ENCODE measurements around the gene CLDN15. TPM values are rescaled to one million over a fixed set of nuclear protein-coding genes. Genes with fewer than 3 reads are reported as not detected.

The CLDN15 gene
- total and polyA plus RNA-seq, 2 donors (not counting 1 experiment from before 2014, with no cell fraction given), result 1.6 to 3.1 TPM

DNA sequence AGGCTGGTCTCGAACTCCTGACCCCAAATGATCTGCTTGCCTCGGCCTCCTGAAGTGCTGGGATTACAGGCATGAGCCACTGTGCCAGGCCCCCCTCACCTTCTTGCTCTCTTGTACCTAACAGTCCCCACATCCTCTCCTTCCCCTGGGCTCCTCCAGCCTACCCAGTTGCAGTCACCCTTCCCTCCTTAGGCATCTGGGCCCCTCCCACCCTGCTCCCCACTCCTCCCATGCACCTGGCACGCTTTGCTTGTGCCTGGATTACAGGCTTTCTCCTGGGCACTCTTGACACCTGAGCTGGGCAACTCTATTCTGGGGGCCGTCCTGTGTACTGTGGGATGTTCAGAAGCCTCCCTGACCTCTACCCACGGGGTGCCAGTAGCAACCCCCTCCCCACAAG lies 3.0 kb downstream of the CLDN15 start:
- Histone ChIP-seq H3K4me2 (ENCODE audit: extremely low read depth, insufficient read depth, low read length) (no peak overlapping the region), H3K4me1 (ENCODE audit: control insufficient read depth, extremely low read depth, insufficient read depth, low read length) (peaks cover 10% of the 10 kb centered on the region), H3K9ac (ENCODE audit: insufficient read depth, low read length) (no peak overlapping the region), H3K27ac (ENCODE audit: insufficient read depth, low read length) (no peak overlapping the region), H3K79me2 (ENCODE audit: control insufficient read depth, insufficient read depth, low read length) (no peaks in the 10 kb centered on the region), H2AFZ (ENCODE audit: low read length) (no peak overlapping the region), H3K36me3 (ENCODE audit: control insufficient read depth, insufficient read depth, low read length) (peaks cover 14% of the 10 kb centered on the region), H4K20me1 (ENCODE audit: control insufficient read depth, extremely low read depth, insufficient read depth, low read length) (no peaks in the 10 kb centered on the region), H3K27me3 (ENCODE audit: control insufficient read depth, insufficient read depth, low read length) (no peaks in the 10 kb centered on the region), H3K9me3 (ENCODE audit: control insufficient read depth, insufficient read depth, low read depth, low read length) (no peaks in the 10 kb centered on the region), H3K4me3 (replicated peaks in 1 of 4; ENCODE audit: control extremely low read depth in 1 of 4, insufficient read depth in 1 of 4, low read depth in 3 of 4, low read length in 4 of 4) (no peak overlapping the region)
- TF ChIP-seq EZH2 (IDR thresholded peaks at IDR 0.05; ENCODE audit: low read length, missing control alignments), result no peak
- no peak for DNase-seq (ENCODE audit: low read depth in 2 of 2)

DNA sequence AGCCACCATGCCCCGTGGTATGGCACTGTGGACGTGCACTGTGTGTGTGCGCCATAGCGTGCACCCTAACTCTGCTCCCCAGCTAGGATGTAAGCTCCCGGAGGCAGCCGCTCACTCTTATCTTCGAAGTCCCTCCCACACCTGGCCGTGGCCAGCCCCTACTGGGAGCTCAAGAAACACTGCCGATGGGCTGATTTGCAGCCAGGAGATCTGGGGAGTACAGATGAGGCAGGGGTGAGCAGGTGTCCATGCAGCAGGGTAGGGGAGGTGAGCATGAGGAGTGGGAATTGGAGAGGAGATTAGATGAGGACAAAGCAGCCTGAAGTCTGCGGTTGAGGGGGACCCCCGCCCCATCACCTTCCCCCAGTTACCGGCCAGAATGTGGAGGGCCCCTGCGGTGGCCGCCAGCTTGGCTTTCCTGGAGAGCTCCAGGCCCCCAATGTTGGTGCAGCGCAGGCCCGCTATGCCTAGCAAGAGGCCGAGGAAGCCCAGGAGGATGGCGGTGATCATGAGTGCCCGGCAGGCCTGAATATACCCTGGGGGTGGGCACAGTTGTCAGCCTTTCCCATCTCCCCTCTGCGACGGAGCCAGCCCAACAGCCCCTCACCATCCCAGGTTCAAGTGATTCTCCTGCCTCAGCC lies 3.6 kb downstream of the CLDN15 start:
- Histone ChIP-seq H3K9me3 (ENCODE audit: control insufficient read depth, insufficient read depth, low read depth, low read length) (no peaks in the 10 kb centered on the region), H2AFZ (ENCODE audit: low read length) (no peak overlapping the region), H3K79me2 (ENCODE audit: control insufficient read depth, insufficient read depth, low read length) (no peaks in the 10 kb centered on the region), H3K4me1 (ENCODE audit: control insufficient read depth, extremely low read depth, insufficient read depth, low read length) (peaks cover 10% of the 10 kb centered on the region), H3K4me3 (replicated peaks in 1 of 4; ENCODE audit: control extremely low read depth in 1 of 4, insufficient read depth in 1 of 4, low read depth in 3 of 4, low read length in 4 of 4) (no peak overlapping the region), H3K36me3 (ENCODE audit: control insufficient read depth, insufficient read depth, low read length) (peaks cover 10% of the 10 kb centered on the region), H4K20me1 (ENCODE audit: control insufficient read depth, extremely low read depth, insufficient read depth, low read length) (no peaks in the 10 kb centered on the region), H3K27me3 (ENCODE audit: control insufficient read depth, insufficient read depth, low read length) (no peaks in the 10 kb centered on the region), H3K9ac (ENCODE audit: insufficient read depth, low read length) (no peak overlapping the region), H3K27ac (ENCODE audit: insufficient read depth, low read length) (no peak overlapping the region), H3K4me2 (ENCODE audit: extremely low read depth, insufficient read depth, low read length) (no peak overlapping the region)
- no peak for DNase-seq (ENCODE audit: low read depth in 2 of 2)
- TF ChIP-seq, protein P1, sequence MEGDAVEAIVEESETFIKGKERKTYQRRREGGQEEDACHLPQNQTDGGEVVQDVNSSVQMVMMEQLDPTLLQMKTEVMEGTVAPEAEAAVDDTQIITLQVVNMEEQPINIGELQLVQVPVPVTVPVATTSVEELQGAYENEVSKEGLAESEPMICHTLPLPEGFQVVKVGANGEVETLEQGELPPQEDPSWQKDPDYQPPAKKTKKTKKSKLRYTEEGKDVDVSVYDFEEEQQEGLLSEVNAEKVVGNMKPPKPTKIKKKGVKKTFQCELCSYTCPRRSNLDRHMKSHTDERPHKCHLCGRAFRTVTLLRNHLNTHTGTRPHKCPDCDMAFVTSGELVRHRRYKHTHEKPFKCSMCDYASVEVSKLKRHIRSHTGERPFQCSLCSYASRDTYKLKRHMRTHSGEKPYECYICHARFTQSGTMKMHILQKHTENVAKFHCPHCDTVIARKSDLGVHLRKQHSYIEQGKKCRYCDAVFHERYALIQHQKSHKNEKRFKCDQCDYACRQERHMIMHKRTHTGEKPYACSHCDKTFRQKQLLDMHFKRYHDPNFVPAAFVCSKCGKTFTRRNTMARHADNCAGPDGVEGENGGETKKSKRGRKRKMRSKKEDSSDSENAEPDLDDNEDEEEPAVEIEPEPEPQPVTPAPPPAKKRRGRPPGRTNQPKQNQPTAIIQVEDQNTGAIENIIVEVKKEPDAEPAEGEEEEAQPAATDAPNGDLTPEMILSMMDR (conservative IDR thresholded peaks at IDR 0.05 in 1 of 2, IDR thresholded peaks at IDR 0.05 in 1 of 2; ENCODE audit: low read depth in 1 of 2, low read length in 2 of 2), result no peak
- TF ChIP-seq EZH2 (IDR thresholded peaks at IDR 0.05; ENCODE audit: low read length, missing control alignments), result no peak

DNA sequence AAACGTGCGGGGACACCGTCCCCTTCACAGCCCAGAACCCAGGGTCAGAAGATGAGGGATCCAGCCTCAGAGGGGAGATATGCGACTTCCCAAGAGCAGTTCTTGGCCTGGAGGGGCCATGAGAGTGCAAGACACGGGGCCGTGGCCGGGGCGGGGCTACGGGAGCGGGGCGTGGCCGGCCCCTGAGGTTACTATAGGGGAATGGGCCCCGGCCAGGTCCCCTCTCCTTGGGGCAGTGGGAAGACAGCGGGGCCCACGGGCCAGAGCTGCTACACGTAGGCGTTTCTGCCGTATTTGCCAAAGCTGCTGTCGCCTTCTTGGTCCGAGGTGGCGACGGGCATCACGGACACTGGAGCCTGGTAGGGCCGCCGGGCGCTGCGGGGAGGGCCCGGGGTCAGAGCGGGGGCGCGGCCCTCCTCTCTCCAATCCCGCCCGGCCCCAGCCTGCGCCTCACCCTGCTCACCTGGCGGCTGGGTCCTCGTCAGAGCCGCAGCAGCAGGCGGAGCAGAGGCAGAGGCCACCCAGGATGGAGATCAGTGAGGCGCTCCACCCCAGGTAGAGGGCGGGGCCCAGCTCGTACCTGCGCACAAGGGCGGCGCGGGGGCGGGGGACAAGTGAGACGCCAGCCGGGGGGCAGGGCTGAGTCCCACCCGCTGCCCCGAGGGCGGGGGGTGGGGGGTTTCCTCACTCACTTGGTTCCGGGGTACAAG lies 5.3 kb downstream of the CLDN15 start:
- no peaks in the 10 kb centered on the region for H3K79me2 ChIP-seq (ENCODE audit: control insufficient read depth, insufficient read depth, low read length)
- H2AFZ ChIP-seq (ENCODE audit: low read length), result no peak overlapping the region
- no peak overlapping the region for H3K4me2 ChIP-seq (ENCODE audit: extremely low read depth, insufficient read depth, low read length)
- H3K27ac ChIP-seq (ENCODE audit: insufficient read depth, low read length), result no peak overlapping the region
- no peaks in the 10 kb centered on the region for H3K9me3 ChIP-seq (ENCODE audit: control insufficient read depth, insufficient read depth, low read depth, low read length)
- DNase-seq (ENCODE audit: low read depth in 2 of 2), result no peak
- H3K9ac ChIP-seq (ENCODE audit: insufficient read depth, low read length), result no peak overlapping the region
- no peak overlapping the region for H3K4me3 ChIP-seq (replicated peaks in 1 of 4; ENCODE audit: control extremely low read depth in 1 of 4, insufficient read depth in 1 of 4, low read depth in 3 of 4, low read length in 4 of 4)
- peaks cover 3% of the 10 kb centered on the region for H3K4me1 ChIP-seq (ENCODE audit: control insufficient read depth, extremely low read depth, insufficient read depth, low read length)
- no peak for TF ChIP-seq EZH2 (IDR thresholded peaks at IDR 0.05; ENCODE audit: low read length, missing control alignments)
- TF ChIP-seq, protein P1 (conservative IDR thresholded peaks at IDR 0.05 in 1 of 2, IDR thresholded peaks at IDR 0.05 in 1 of 2; ENCODE audit: low read depth in 1 of 2, low read length in 2 of 2), result no peak
- no peaks in the 10 kb centered on the region for H4K20me1 ChIP-seq (ENCODE audit: control insufficient read depth, extremely low read depth, insufficient read depth, low read length)
- H3K36me3 ChIP-seq (ENCODE audit: control insufficient read depth, insufficient read depth, low read length), result peaks cover 6% of the 10 kb centered on the region
- no peaks in the 10 kb centered on the region for H3K27me3 ChIP-seq (ENCODE audit: control insufficient read depth, insufficient read depth, low read length)

Data from fibroblast of lung (primary cell).